GM18870 (cell line): ENCODE results near the gene PTPRG.
"Not testable (repeated sequence)": the region's sequence is repeated elsewhere in the genome, so short reads cannot be mapped to it uniquely, and the experiment has no call there.

Experiments used
- ATAC-seq: cut with Tn5 transposase; IDR thresholded peaks from one replicate; pipeline ENCODE4 v1.9.1; 2021; ENCODE audit warnings: moderate library complexity; ENCODE audit not compliant: unreplicated experiment

The PTPRG gene

DNA sequence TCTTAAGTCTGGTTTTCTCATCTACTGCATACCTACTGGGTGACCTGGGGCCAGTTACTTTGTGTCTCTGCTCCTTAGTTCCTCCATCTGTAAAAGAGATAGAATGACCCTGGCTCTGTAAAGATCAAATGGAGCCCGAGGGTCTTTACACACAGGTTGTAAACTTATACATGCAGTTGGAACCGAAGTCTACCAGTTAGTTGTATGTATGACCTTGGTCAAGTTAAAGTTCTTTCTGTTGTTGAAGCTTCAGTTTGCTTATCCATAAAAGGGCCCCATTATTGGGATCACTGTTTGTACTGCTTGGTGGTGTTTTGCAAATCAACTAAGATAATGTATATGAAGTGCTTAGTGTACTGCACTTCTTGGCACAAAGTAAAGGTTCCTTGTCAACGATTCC is 186.9 kb downstream of the PTPRG start:
- no peak for ATAC-seq

DNA sequence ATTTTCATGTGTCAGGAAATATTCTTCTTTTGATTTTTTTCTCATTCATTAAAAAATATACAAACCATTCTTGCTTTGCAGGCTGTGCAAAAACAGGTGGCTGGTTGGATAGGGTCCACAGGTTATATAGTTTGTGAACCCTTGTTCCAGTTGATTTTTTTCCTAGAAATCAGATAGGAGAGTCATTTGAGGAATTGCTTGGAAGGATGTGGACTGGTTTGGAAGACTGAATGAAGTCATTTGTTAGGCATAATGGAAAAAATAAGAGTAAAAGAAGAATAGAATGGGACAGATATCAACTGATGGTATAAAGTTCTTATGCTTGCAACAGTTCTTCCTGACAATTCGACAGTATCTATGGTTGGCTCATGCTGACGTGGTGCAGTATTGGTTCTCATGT is 189.4 kb downstream of the PTPRG start:
- ATAC-seq = no peak

DNA sequence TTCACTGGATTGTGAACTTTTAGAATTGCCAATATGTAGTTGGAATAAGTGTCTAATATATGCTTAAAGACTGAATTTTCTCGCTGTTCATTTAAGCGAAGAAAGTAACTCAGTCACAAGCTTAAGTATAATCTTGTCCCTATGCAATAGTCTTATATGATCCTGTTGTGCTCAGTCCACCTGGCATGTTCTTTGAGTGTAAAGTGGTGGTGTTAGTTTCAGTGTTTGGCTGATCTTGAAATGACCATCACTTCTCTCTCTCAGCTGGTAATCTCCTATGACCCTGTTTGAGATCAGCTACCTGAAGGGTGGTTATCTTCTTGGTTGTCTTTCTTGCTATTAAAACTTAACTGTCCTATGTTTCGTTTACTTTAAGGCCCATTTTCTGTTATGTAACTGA is 197.5 kb downstream of the PTPRG start:
- ATAC-seq = no peak

DNA sequence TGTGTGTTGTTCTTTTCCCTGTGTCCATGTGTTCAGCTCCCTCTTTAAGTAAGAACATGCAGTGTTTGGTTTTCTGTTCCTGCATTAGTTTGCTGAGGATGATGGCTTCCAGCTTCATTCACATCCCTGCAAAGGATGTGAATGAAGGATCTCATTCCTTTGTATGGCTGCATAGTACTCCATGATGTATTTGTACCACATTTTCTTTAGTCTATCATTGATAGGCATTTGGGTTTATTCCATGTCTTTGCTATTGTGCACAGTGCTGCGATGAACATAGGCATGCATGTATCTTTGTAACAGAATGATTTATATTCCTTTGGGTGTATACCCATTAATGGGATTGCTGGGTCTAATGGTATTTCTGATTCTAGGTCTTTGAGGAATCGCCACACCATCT is 199.4 kb downstream of the PTPRG start:
- not testable (repeated sequence) for ATAC-seq

DNA sequence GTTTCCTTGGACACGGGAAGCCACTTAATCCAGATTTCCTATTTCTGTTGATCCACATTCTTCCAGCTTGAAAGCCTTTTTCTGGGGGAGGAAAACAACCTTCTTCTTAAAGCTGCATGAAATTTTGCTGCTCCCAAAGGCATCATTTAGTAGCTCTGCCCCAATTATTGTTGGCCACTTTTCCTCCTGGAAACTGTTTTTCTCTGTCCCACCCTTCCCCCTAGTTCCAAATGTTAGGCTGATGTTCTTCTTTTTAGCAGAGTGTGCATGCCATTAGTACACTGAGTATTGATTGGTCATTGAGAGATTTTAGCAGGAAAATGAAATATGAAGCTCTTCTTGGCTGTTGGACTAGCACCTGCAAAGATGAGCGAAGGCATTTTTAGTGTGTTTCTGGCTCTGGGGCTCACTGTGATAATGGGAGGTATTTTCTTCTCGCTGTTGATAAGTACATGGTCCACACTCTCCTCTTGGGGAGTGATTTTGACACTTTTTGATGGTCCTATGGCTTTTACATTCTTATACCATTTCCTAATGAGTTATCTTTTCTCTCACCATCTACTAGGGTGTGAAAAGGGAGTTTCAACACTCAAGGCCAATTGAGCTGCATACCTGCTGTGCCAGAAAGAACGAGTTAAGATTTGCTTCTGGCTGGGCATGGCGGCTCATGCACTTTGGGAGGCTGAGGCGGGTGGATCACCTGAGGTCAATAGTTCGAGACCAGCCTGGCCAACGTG is 200.5 kb downstream of the PTPRG start:
- no peak for ATAC-seq

DNA sequence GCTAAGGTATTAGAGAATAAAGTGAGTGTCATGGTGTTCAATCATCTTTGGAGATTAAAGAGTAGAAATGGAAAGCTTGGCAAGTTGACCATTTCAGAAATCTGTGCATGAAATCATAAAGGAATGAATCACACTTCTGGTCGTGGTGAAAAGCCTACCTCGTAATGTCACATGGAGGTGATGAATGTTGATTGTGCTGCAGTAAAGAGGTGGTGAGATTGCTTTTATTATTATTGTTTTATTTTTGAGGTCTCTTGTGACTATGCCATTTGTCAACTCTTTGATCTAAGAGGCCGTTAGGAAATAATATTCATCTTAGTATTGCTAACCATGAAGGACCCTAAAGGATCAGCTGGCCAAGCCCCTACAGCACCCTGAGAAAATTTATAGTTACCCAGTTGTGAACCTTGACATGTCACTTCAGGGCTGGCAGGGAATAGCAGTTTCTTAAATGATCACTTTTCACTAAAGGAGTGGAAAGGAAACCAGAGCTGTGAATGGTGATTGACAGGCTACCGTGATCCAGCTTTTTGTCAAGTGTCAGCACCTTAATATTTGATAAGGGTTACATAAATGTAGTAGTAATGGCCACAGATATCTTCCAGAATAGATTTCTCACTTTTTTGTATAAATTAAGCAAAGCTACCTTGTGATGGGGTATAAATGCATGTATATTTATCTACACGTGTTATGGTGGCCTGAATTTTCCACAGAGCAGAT is 203.9 kb downstream of the PTPRG start:
- ATAC-seq = no peak

DNA sequence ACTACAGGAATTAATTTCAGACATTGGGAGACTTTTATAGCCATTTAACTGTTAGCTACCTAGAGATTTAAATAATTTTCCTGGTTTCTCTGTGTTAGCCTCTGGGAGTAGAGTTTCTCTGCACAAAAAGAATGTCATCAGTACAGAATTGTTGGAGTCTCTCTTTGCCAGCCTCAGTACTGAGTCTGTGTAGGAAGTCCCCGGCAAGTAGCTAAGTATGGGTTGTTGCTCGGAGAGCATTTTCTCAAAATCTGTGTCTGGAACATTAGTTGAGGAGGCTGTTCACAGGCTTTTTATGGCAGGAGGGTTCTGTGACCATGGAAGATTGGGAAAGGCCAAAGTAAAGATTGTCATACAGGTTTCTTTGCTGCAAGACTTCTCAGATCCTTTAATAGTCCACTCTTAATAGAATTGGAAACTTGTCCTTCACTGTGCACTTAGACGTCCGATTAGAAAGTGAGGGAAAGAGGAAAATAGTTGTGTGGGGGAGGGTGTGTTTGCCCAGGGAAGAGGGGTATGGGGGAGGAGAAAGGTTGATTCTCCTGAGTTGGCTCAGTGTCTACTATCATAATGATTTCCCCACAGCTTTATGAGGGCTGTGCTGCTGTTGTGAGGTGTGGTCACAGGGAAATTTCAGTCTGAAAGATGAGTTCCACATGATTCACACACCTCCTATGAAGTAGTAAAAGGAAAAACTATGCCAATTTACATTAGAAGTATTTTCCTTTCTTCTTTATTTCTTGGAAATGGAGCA is 207.1 kb downstream of the PTPRG start:
- no peak for ATAC-seq

DNA sequence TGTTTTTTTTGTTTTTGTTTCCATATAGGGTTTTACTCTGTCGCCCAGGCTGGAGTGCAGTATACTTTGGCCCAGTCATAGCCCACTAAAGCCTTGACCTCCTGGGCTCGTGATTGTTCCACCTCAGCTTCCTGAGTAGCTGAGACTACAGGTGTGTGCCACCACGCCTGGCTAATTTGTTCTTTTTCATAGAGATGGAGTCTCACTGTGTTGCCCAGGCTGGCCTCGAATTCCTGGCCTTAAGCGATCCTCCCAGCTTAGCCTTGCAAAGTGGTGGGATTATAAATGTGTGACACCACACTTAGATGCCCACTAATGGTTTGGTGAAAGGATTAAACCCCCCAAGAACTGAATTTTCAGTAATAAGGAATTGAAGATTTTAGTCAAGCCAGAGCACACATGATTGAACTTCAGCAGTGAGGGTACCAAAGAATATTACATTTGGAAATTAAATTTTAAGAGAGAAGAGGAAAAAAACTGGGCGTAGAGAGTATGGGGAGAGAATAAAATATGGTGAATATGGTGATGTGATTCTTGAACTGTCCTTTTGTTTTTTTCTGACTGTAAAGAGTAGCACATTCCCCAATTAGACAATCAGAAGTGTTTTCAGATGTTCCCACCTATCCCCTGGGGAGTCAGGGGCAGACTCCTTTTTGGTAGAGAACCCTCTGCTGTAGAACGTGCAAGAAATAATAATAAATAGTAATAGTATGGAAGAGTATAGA is 208.1 kb downstream of the PTPRG start:
- ATAC-seq = no peak

DNA sequence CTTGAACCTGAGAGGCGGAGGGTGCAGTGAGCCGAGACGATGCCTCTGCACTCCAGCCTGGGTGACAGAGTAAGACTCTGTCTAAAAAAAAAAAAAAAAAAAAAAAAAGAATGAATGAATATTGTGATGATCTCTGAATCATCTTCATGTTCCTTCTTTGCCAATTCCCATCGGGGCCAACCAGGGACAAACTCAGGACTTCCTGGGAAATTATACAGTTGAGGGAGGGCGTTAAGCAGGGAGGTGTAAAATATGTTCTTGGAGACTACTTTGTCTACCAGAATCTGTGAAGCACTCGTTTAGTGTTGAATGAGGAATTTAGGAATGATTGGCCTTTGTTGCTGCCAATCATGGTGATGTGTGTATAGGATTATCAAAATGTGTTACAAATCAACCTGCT is 210.6 kb downstream of the PTPRG start:
- no peak for ATAC-seq

DNA sequence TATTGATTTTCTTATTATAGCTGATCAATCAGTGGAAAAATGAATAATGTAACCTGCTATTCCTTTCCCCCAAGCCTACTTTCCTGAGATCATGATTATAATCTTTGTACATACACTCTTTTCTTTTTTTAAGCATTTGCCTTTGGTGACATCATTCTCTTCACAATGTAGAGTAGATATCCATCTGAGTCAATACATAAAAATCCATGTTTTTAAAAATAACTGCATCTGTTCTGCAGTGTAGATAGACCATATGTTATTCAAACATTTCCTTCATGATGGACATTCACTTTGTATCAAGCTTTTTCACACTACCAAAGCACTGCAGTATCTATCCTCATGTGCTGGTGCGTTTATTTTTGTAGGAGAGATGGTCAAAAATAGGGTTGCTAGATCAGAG is 211.1 kb downstream of the PTPRG start:
- ATAC-seq = no peak

DNA sequence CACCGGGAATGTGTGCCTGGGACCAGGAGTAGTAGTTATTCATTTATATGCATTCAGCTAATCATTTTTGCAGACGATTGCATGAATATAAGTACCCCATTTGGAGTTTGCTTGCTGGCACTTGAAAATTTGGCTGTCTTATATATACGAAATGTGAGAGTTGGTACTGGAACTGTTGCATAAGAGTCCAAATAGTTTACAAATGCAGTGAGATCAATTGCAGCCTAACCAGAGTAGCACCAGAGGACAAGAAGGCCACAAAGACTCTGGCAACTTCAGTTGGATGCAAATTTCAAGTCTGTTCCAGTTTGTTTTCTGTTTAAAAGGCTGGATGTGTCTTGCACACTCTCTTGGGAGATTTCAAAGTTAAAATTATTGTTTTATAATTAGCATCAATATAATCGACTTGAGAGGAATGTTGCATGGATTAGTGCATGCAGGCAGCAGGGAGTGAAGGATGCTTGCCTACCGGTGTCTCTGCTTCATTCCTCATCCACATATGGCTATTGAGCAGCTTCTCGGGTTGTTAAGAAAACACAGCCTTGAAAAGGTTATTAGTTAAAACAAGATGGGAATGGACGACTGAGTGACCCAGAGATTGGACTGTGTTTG is 213.0 kb downstream of the PTPRG start:
- no peak for ATAC-seq

DNA sequence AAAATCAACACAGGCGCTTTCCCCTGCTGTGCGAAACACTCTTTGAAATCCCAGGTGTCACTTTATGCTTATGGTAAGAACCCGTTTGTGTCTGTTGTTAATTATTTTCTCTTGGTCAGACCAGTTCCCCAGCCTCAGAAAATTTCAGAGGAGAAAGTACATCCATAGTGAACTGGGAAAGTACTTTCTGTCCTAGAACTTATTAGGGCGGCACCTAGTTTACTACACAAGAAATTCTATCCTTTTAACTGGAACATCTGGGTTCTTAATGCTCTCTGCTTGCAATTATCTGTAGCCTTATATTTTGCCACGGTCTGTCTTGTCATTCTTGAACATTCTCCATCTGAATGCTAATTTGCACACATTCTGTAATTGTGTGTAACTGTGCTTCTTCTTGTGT is 215.0 kb downstream of the PTPRG start:
- ATAC-seq = no peak

DNA sequence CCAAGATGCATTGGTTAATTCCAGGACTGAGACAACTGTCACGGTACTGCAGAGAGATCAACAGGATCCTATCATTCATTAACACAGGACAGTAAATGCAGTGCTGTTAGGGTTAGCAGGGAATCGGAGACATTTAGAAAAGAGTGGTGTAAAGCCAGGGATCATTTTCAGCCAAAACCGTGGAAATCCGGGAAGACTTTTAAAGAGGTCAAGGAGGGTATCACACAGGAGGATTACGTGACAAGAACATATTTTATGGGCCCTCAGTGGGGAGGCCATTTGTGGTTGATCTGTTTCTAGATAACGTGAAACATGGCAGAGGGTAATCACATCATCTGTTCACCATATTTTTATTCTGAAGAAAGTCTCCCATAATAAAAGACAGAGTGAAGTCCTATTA is 216.1 kb downstream of the PTPRG start:
- no peak for ATAC-seq

DNA sequence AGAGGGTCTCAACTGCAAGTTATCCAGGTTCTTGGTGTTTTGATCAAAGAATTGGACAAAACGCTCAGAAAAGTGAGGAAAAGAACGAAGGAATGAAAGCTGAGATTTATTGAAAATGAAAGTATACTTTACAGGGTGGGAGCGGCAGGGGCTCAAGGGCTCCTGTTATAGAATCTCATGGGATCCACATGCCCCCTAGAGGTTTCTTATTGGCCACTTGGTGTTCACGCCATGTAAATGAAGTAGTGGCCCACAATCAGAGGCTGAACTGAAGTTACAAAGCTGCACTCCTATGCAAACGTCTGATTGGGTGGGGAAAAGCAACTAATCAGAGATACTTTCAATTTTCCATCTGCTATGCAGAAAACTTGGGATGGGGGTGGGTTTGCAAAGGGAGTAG is 216.7 kb downstream of the PTPRG start:
- no peak for ATAC-seq

DNA sequence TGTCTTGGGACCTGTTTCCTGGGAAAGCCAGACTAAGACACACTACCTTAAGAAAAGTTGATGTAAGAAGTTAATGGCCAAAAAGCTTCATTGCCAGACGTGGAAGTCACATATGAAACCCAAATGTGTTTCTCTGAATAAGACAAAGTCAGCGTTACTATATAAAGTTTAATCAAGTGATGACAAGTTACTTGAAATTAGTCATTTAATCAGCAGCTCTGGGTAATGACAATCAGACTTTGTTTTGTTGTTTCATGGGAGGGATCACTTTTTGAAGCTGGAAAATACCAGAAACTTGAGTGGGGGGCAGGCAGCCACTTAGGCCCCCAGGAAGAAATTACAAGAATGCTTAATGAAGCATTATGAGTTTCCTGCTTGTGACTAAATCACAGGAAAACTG is 218.6 kb downstream of the PTPRG start:
- ATAC-seq = no peak

DNA sequence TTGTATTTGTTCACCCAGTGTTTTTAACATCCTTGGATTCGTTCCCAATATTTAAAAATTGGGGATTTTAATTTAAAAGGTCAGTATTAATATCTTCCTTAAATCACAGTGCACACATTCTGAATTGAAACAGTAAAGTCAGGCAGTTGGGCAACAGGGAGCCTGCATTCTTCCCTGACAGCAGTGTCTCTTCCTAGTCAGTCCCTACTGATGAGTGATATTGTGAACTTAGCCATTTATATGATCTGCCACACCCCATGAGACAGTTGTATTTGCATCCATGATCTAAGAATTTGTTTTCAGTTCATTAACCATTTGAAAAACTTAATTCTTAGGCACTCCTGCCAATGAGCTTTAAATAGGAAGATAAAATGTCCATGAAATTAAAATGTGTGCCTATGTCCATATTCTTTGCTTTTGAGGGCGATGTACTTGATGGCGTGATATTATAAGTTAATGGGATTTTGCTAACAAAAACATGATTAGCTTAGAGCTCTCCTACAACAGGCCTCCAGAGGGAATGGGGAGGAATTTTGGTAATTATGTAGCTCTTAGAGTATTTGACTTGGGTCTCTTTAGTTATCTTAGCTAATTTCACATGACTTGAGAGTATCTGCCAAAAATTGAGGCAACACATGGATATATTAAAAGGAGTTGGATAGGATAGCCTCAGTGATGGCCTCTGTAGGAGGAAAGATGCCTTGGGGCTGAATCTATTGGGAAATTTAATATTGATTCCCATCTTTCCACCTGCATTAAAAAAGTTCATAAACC is 219.3 kb downstream of the PTPRG start:
- no peak for ATAC-seq

DNA sequence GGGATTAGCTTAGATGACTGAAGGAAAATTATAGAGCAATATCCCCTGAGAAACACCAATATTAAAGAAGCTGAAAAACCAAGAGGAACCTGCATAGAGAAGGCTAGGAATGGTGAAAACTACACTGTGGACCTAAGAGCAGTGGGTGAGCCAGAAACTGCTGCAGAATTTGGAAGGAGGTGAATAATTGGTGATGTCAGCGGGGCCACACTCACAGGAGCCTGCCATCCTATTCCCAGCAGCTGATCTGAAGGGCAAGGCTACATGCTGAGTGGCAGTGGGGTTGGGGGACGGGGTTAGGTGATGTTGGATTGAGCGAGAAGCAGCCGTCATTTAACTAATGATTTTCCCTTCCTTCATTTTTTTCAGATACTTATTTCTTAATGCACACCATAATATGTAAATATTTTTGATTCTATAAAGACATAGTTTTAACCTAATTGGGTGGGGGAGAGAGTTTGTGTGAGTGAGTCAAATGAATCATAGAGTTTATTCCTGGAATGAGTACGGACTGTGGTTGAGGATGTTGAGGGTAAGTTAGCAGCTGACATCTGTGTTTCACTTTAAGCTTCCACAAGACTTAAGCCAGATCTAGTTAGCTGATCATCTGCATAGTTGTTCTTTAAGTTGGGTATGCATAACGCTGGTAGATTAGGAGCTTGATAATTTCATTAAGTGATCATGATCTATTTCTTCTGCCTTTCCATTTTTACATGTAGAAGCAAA is 222.8 kb downstream of the PTPRG start:
- no peak for ATAC-seq

DNA sequence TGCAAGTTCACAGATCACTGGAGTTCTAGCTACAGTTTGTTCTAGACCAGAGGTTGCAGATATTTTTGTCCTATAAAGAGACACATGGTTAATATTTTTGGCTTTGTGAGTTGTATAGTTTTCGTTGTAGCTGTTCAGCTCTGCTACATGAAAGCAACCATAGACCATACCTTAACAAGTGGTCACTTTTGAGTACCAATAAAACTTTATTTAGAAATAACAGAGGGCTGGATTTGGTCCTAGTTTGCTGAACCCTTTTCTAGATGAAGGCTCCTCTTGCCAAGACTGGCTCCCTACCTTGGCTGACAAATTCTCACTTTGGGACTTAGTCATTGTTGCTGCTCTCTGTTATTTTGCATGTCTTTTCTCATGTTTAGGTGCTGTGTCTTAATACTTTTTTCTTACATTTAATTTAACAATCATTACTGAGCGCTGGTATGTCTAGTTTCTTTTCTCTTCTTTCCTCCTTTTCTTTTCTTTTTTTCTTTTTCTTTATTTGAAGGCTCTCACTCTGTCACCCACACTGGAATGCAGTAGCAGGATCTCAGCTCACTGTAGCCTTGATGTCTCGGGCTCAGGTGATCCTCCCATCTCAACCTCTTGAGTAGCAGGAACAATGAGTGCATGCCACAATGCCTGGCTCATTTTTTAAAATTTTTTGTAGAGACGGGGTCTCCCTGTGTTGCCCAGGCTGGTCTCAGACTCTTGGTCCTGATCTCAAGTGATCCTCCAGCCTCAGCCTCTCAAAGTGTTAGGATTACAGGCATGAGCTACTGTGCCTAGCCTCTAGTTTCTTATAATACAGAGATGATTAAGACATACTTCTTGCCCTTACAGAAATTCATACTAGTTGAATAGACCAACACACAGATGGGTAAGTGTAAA is 227.5 kb downstream of the PTPRG start:
- no peak for ATAC-seq

DNA sequence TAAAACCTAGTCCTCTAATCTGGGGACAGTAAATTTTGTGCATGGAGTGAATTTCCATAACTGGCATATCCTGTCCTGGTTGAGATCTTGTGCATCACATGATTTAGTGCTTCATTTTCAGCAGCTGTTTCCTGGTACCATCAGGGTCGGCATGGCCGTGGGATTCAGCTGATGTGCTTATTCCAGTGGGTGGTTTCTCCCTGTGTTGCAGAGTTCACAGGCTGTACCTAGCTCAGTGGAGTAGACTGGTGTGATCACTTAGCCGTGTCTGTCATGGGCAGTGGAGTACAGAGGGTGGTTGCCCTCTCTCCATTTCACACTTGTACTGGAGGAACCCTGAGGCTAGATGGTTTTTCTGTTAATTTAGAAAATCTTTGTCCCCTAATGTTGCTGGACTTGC is 228.5 kb downstream of the PTPRG start:
- no peak for ATAC-seq
